MM.1S (cell line): Measurements from ENCODE around the gene IL1R2.

Experiments
- EZH2 ChIP-seq: fragments of 300-600 bp; sonication (generic); optimal IDR thresholded peaks from 2 replicates; pipeline ENCODE3; 2017; ENCODE audit warnings: low read depth, mild to moderate bottlenecking, antibody characterized with exemption, low read length, mixed read lengths
- EZH2phosphoT487 ChIP-seq: fragments of 300-600 bp; sonication (generic); IDR thresholded peaks from 2 replicates; pipeline ENCODE4 v1.6.1; 2018; ENCODE audit warnings: antibody characterized with exemption, low read length
- TF ChIP-seq, protein P1 (sequence below): fragments of 300-600 bp; sonication (generic); IDR thresholded peaks from 2 replicates; pipeline ENCODE4 v1.5.1; 2016; ENCODE audit warnings: antibody characterized with exemption, low read length, mixed read lengths

- TF ChIP-seq, protein P1, sequence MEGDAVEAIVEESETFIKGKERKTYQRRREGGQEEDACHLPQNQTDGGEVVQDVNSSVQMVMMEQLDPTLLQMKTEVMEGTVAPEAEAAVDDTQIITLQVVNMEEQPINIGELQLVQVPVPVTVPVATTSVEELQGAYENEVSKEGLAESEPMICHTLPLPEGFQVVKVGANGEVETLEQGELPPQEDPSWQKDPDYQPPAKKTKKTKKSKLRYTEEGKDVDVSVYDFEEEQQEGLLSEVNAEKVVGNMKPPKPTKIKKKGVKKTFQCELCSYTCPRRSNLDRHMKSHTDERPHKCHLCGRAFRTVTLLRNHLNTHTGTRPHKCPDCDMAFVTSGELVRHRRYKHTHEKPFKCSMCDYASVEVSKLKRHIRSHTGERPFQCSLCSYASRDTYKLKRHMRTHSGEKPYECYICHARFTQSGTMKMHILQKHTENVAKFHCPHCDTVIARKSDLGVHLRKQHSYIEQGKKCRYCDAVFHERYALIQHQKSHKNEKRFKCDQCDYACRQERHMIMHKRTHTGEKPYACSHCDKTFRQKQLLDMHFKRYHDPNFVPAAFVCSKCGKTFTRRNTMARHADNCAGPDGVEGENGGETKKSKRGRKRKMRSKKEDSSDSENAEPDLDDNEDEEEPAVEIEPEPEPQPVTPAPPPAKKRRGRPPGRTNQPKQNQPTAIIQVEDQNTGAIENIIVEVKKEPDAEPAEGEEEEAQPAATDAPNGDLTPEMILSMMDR = no peak
- TF ChIP-seq EZH2phosphoT487 = no peak
- TF ChIP-seq EZH2 = no peak
Observed at GRCh38 chr2:102059151-102059550, 67.4 kb downstream of the IL1R2 start.
